Ectodermal cell (in vitro differentiated cells): ENCODE results near the gene EEPD1.

Experiments
- H3K27ac ChIP-seq: 2 replicates; pipeline ENCODE4 v1.7.0; 2013; ENCODE audit warnings: mild to moderate bottlenecking, low read depth, low read length; ENCODE audit not compliant: insufficient read depth, poor library complexity, severe bottlenecking
- H3K27me3 ChIP-seq: 2 replicates; pipeline ENCODE4 v1.7.0; 2013; ENCODE audit warnings: mild to moderate bottlenecking, low read length; ENCODE audit not compliant: insufficient read depth, control insufficient read depth, poor library complexity, severe bottlenecking
- H3K36me3 ChIP-seq: one replicate; pipeline ENCODE4 v1.7.0; 2013; ENCODE audit warnings: low read length; ENCODE audit not compliant: control insufficient read depth, insufficient read depth
- H3K4me1 ChIP-seq: one replicate; pipeline ENCODE4 v1.7.0; 2013; ENCODE audit warnings: low read length; ENCODE audit not compliant: control insufficient read depth, insufficient read depth
- H3K4me3 ChIP-seq: 2 replicates; pipeline ENCODE4 v1.7.0; 2013; ENCODE audit warnings: low read depth, low read length, control low read depth; ENCODE audit not compliant: insufficient read depth
- H3K9me3 ChIP-seq: 2 replicates; pipeline ENCODE4 v1.7.0; 2013; ENCODE audit warnings: mild to moderate bottlenecking, low read length, moderate library complexity; ENCODE audit not compliant: control insufficient read depth
- WGBS, 2 experiments: methylation state at CpG; one replicate each; pipeline ENCODE4 v1.1.7; 2013; ENCODE audit warnings: missing lambda C conversion rate in 2 of 2; 5-methylcytosine and 5-hydroxymethylcytosine counted together

Gene EEPD1

GRCh38 chr7:36204044-36204663, 51.1 kb downstream of the EEPD1 start:
- Histone ChIP-seq H3K4me1 (peaks cover 12% of the 10 kb centered on the region), H3K36me3 (no peaks in the 10 kb centered on the region), H3K27ac (no peak overlapping the region), H3K9me3 (no peaks in the 10 kb centered on the region), H3K4me3 (no peak overlapping the region), H3K27me3 (no peaks in the 10 kb centered on the region)
- WGBS, 2 experiments = 85% methylated on average over 5 of the region's 5 CpGs

GRCh38 chr7:36204929-36205635, 52.0 kb downstream of the EEPD1 start:
- Histone ChIP-seq H3K4me1 (peaks cover 12% of the 10 kb centered on the region), H3K4me3 (no peak overlapping the region), H3K27ac (no peak overlapping the region), H3K27me3 (no peaks in the 10 kb centered on the region), H3K36me3 (no peaks in the 10 kb centered on the region), H3K9me3 (no peaks in the 10 kb centered on the region)
- 84 to 90% methylated on average over 5 to 6 of the region's 6 CpGs for WGBS, 2 experiments

- H3K4me1 ChIP-seq = peaks cover 12% of the 10 kb centered on the region
- 81 to 82% methylated on average over 6 of the region's 6 CpGs for WGBS, 2 experiments
Measured at GRCh38 chr7:36205803-36206202, 52.7 kb downstream of the EEPD1 start.

GRCh38 chr7:36207451-36208291, 54.6 kb downstream of the EEPD1 start:
- H3K4me1 ChIP-seq = peaks cover 12% of the 10 kb centered on the region
- H3K9me3 ChIP-seq = no peaks in the 10 kb centered on the region
- WGBS, 2 experiments = 92% methylated on average over 10 of the region's 10 CpGs
- H3K27me3 ChIP-seq = no peaks in the 10 kb centered on the region
- no peak overlapping the region for H3K4me3 ChIP-seq
- no peak overlapping the region for H3K27ac ChIP-seq
- no peaks in the 10 kb centered on the region for H3K36me3 ChIP-seq

More at GRCh38 chr7:36205803-36206202, 52.7 kb downstream of the EEPD1 start:
- Histone ChIP-seq H3K36me3 (no peaks in the 10 kb centered on the region), H3K27ac (no peak overlapping the region), H3K9me3 (no peaks in the 10 kb centered on the region), H3K4me3 (no peak overlapping the region), H3K27me3 (no peaks in the 10 kb centered on the region)

- H3K9me3 ChIP-seq = no peaks in the 10 kb centered on the region
- H3K4me3 ChIP-seq = no peak overlapping the region
- no peak overlapping the region for H3K27ac ChIP-seq
- no peaks in the 10 kb centered on the region for H3K27me3 ChIP-seq
- H3K36me3 ChIP-seq = no peaks in the 10 kb centered on the region
- peaks cover 12% of the 10 kb centered on the region for H3K4me1 ChIP-seq
Measured at GRCh38 chr7:36208426-36208825, 55.4 kb downstream of the EEPD1 start.

GRCh38 chr7:36208997-36209813, 56.2 kb downstream of the EEPD1 start:
- no peaks in the 10 kb centered on the region for H3K9me3 ChIP-seq
- 95% methylated on average over 9 of the region's 9 CpGs for WGBS, 2 experiments
- H3K4me3 ChIP-seq = no peak overlapping the region
- no peaks in the 10 kb centered on the region for H3K27me3 ChIP-seq
- peaks cover 12% of the 10 kb centered on the region for H3K4me1 ChIP-seq
- no peak overlapping the region for H3K27ac ChIP-seq
- no peaks in the 10 kb centered on the region for H3K36me3 ChIP-seq

GRCh38 chr7:36209814-36210183, 56.7 kb downstream of the EEPD1 start:
- Histone ChIP-seq H3K36me3 (no peaks in the 10 kb centered on the region), H3K27me3 (no peaks in the 10 kb centered on the region), H3K9me3 (no peaks in the 10 kb centered on the region), H3K27ac (no peak overlapping the region), H3K4me1 (peaks cover 16% of the 10 kb centered on the region), H3K4me3 (no peak overlapping the region)
- 48 to 68% methylated on average over 4 to 5 of the region's 5 CpGs for WGBS, 2 experiments

- 77 to 84% methylated on average over 5 of the region's 5 CpGs for WGBS, 2 experiments
Measured at GRCh38 chr7:36210291-36210922, 57.4 kb downstream of the EEPD1 start.

GRCh38 chr7:36214608-36215456, 61.8 kb downstream of the EEPD1 start:
- no peaks in the 10 kb centered on the region for H3K36me3 ChIP-seq
- H3K27me3 ChIP-seq = no peaks in the 10 kb centered on the region
- H3K27ac ChIP-seq = no peak overlapping the region
- 45 to 54% methylated on average over 23 of the region's 23 CpGs for WGBS, 2 experiments
- H3K9me3 ChIP-seq = no peaks in the 10 kb centered on the region
- peaks cover 11% of the 10 kb centered on the region for H3K4me1 ChIP-seq
- H3K4me3 ChIP-seq = no peak overlapping the region

More at GRCh38 chr7:36210291-36210922, 57.4 kb downstream of the EEPD1 start:
- Histone ChIP-seq H3K36me3 (no peaks in the 10 kb centered on the region), H3K27ac (no peak overlapping the region), H3K4me3 (no peak overlapping the region), H3K4me1 (peaks cover 16% of the 10 kb centered on the region), H3K27me3 (no peaks in the 10 kb centered on the region), H3K9me3 (no peaks in the 10 kb centered on the region)
